GM18507 (cell line): ENCODE data around the gene PTF1A.

Experiments
- DNase-seq: peaks from one replicate; pipeline ENCODE4 v3.0.0; 2011; ENCODE audit warnings: low read depth; ENCODE audit not compliant: insufficient read length; ENCODE audit errors: extremely low spot score
- FAIRE-seq: peaks from 2 replicates; lab custom pipeline; 2011; peaks lifted over from hg19 to GRCh38; lab: Jason Lieb, UNC

The PTF1A gene, protein sequence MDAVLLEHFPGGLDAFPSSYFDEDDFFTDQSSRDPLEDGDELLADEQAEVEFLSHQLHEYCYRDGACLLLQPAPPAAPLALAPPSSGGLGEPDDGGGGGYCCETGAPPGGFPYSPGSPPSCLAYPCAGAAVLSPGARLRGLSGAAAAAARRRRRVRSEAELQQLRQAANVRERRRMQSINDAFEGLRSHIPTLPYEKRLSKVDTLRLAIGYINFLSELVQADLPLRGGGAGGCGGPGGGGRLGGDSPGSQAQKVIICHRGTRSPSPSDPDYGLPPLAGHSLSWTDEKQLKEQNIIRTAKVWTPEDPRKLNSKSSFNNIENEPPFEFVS

DNA sequence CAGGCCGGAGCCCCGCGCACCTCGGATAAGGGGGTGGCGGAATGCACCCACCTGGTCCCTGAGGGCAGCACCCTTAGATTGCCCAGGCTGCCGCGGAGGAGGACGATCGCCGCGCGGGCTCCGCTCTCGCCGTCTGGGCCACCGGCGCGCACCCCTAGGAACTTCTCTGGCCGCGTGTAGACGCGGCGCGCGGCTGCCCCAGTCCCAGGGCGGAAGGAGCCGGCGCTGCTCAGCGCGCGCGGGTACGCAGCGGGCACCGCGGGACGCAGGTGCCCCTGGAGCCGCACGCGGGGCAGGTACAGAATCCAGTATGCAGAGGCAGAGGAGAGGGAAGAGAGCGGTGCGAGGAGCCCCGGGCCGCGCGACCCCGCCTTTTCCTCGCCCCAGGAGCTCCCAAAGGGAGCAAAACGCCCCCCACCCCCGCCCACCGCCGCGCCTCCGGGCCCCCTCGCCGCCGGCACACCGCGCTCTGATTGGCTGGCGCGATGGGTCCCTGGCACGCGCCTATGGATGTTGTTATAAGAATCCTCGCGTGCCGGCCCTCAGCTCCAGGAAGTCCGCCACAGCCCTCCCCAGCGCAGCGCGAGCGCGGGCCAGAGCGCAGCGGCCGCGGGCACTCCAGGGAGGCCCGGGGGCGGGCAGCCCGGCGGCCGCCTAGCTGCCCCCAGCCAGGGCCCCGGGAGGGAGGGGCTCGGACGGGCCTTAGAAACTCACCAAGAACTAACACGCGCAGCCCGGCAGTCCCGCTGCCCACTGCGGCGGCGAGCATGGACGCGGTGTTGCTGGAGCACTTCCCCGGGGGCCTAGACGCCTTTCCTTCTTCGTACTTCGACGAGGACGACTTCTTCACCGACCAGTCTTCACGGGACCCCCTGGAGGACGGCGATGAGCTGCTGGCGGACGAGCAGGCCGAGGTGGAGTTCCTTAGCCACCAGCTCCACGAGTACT, at the start of gene PTF1A:
PTF1A (plus strand) TSS at position 549 of the 948 bp plus-strand sequence; CDS start at position 768, 219 bp downstream.
- no peak for DNase-seq
- no peak for FAIRE-seq

DNA sequence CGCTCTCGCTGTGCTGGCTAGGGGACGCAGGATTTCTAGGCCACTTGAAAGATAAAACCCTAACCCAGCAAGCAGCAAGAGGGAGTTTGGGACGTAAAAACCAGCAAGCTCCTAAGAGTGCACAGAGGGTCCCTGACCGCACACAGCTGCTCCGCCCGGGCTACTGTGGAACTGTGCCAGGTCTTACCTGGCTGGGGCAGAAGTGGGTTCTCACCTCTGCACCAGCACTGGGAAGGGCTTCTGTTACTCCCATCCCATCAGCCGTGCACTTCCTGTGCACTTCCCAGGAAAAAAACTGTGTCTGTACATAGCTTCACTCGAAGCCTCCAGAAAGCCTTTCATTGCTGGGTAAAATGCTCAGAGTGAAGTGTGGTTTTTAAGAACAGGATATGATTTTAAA, 45.9 kb upstream of the PTF1A start:
- DNase-seq (no peak), FAIRE-seq (no peak)

DNA sequence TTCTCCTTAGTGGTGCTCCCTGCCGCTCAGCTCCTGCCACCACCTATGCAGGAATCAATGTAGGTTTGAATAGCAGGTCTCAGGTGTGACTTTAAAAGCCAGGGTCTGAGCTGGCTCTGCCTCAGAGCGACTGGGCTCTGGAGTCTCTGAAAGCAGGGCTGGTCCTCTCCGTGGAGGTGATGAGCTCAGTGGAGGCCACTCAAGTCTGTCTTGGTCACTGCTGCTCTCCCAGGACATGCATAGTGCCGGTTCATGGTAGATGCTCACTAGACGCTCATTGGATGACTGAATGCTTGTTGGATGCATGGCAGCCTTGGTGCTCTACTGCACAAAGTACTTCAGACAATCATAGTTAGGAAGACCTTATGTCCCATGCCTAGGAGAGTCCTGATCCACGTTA, 45.1 kb upstream of the PTF1A start:
- DNase-seq (no peak), FAIRE-seq (no peak)

DNA sequence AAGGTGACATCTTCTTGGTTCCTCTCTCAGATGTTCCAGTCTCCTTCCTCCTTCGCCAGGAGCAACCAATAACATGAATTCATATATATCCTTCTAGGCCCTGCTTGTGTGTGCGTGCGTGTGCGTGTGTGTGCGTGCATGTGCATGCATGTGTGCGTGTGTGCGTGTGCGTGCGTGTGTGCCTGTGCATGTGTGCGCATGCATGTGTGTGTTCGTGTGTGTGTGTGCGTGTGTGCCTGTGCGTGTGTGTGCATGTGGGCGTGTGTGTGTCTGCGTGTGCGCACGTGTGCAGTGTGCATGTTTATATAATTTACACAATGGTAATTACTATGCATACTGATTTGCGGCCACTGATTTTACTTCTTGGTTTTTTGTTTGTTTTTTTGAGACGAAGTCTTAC, 43.9 kb upstream of the PTF1A start:
- FAIRE-seq (no peak), DNase-seq (no peak)

DNA sequence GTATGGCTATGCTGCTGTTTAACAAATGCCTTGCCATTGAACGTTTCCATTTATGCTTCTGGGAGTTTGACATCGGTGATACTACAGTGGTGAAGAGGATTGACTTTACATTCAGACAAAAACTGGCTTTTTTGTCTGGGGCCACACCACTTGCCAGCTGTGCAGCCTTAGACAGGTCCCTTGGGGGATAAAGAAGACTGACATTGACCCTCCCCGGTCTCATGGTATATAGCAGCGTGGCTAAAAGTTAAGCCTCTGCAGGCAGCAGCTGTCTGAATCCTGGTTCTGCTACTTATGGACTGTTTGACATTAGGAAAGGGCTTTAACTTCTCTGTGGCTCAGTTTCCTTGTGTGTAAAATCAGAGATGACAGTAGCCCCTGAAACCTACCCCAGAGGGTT, 42.0 kb upstream of the PTF1A start:
- FAIRE-seq (no peak), DNase-seq (no peak)

DNA sequence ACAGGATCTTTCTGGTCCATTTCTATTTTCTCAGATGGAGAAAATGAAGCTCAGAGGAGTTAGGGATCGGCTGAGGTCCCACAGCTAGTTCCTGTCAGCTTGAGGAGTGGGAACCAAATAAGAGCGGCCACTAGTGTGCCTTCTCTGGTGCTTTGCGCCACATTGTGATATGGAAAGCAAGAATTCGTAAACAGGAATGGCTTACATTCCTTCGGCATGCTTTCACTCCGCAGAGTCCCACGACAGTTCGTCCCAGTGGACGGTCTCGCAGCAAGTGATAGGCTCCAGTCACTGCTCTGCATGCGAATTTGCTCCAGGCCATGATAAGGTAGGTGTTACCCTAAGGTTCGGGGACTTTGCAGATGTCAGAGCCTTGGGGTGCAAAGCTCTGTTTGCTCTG, 41.5 kb upstream of the PTF1A start:
- no peak for DNase-seq
- no peak for FAIRE-seq

DNA sequence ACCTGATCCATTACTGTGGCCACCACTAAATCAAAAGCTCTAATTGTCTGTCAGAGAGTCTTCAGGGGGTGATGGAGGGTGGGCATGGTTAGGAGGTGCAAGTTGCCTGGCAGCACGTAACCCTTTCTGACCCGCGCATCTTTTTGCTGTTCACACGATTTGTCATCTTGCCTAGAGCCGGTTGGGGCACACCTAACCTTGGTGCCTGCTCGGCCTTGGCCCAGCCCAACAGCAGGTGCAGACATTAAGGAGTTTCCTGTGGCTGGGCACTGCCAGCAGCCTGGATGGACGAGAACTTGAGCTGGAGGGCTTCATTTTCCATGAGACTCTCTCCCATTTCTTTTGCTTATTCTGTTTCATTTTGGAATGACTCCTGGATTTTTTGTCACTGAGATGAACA, 41.0 kb upstream of the PTF1A start:
- FAIRE-seq (no peak), DNase-seq (no peak)

DNA sequence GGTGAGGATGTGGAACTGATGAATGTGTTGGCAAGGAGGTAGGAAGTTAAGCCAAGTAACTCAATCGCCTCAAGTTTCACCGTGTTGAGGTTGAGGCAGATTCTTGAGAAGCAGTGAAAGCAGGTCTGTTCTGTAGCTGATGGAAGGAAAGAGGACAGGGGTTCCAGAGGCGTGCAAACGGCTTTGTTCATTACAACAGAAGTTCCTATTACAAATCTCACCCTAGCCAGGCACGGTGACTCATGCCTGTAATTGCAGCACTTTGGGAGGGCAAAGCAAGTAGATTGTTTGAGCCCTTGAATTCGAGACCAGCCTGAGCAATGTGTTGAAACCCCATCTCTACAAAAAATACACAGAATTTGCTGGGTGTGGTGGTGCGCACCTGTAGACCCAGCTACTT, 36.9 kb upstream of the PTF1A start:
- no peak for DNase-seq
- FAIRE-seq, result no peak

DNA sequence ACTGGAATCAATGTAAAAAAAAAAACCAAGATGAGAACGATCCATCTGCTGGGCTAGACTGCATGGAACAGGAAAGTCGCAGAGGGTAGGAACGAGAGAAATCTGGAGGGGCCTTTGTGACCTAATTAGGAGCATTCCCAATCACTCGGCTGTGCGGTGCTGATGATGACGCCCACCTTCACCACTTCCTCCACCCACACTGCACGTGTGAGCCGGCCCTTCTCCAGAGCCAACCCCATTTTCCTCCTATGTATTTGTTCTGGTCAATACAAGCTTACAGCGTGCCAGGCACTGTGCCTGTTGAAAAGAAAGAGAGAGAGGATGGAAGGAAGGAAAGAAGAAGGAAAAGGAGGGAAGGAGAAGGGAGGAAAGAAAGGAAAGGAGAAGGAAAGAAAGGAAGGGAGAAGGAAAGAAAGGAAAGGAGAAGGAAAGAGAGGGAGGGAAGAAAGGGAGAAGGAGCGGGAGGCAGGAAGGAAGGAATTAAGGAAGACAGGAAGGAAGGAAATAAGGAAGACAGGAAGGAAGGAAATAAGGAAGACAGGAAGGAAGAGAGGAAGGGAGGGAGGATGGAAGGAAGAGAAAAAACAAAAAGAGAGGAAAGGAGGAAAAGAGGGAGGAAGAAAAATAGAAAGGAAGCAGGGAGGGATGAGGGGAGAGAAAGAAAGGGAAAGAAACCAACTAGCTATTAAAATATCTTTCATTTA, 35.5 kb upstream of the PTF1A start:
- DNase-seq (no peak), FAIRE-seq (no peak)

DNA sequence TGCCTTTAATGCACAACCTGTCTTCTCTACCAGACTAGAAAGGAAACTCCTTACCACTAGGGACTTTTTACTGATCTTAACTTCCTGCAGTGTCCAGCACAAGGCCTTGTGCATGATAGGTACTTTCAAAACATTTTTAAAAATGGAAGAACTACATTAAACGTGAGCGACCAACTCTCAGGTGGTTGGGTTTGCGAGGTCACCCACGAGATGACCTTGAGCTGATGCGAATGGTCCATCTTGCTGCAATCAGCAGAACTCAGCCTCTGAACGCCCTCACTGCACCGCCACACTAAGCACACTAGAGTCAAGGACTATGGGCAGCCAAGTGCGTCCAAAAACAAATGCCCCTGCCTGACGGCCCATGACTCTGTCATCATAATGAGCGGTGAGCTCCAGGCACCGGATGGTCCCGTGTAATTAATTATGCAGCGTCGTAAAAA, 34.9 kb upstream of the PTF1A start:
- FAIRE-seq (peak; percentile 21), DNase-seq (no peak)

DNA sequence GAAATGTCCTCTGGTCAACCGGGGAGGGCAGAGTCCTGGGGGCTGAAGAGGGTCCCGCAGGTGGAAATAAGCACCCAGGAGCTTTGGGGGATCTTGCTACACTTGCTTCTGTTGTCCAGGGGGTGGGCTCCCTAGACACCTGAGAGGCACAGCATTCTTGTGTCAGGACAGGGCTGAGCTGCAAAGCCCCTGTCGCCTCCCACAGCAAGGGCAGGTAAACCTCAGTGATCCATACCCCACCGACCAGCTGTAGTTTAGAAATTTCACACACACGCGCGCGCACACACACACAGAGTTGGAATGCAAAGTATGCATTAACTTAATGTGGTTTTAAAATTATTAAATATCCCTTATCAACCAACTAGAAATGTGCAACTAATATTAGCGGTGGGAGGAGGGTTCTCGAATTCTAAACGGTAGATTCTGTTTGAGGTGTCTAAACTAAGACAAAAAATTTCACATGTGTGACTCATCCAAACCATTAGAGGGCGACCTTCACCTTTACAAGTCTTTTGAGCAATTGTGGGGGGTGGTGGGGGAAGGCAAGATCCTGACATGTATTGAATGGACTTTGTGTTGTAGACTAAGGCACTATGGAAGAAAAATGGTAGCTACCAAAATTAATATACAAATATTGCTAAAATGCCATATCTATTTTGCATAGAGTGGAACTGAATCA, 34.3 kb upstream of the PTF1A start:
- peak; percentile 36 for DNase-seq
- peak; percentile 33 for FAIRE-seq

DNA sequence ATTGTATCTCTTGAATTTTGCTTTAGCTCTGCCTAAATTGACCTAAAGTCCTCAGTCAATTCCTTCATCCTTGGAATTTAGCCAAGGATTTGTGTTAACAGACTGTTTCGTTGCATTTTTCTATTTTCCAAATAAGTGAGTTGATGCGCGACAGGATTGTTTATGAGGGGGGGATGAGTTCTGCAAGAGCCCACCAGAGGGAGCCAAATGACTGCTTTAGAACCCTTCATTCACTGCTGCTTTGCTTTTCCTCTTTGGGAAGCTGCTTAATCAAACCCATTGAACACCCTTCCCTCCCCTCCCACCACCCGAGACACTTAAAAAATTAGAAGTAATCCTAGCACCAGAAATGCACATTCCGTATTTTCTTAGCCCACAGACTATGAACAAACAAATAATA, 33.7 kb upstream of the PTF1A start:
- FAIRE-seq, result peak; percentile 77
- DNase-seq, result peak; percentile 43

DNA sequence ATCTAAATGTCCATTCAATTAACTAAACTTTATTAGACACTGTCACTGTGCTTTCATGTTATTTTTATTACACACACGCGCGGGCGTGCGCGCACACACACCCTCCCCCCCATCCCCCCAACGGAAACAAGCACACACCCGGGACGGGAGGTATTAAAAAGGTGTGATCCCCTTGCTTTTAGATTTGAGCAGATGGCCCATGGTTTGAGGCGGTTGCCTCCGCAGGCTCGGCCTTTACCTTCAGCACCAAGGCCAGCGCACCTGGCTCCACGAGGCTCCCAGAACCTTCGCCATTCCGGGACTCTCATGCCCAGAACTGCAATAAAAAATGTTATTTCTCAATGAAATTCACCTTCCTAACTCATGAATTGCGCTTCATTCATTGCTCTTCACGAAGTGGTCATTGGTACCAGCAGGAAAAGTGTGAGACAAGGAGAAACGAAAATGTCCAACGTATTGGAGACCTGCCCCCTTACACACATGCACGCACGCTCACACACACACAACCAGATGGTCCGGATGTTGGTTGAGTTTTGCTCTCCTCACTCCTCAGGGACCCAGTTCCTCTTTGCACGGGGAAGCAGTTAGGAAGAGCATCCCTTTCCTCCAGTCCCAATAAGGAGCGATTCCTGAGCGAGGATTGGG, 20.8 kb upstream of the PTF1A start:
- no peak for DNase-seq

DNA sequence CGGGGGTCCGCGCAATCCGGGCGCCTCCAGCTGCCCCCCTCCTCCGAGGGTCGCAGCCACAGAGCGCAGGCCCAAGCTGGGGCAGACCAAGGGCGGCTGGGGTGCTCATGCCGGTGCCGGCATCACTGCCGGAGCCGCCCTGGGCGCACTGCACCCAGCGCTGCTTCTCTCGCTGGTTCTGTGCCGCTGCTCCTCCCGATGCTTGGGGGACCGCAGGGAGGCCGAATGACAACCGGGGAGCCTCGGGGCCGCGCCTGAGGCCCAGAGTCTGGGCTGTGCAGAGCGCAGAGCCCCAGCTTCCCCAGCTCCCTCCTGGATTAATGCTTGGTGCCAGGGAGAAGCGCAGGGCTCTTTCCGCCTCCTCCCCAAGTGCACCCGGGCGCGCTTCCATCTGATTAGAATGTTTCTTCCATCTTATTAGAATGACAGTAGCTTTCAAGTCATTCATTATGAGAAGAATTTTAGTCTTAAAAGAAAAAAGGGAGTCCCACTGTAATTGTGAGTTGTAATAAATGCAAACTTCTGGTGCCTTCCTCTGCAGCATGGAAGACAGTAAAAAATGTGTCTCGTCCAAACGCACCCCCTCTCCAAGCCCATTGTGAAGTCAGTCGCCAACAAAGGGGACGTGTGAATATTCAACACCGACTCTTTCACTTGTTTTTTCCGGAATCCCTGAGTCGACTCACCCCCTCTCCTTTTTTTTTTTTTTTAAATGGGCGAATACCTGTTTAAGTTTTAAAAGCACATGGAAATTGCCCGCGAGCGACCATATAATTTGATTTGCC, 19.5 kb upstream of the PTF1A start:
- DNase-seq (no peak), FAIRE-seq (no peak)

More for the DNA sequence above, 20.8 kb upstream of the PTF1A start:
- FAIRE-seq, result no peak

DNA sequence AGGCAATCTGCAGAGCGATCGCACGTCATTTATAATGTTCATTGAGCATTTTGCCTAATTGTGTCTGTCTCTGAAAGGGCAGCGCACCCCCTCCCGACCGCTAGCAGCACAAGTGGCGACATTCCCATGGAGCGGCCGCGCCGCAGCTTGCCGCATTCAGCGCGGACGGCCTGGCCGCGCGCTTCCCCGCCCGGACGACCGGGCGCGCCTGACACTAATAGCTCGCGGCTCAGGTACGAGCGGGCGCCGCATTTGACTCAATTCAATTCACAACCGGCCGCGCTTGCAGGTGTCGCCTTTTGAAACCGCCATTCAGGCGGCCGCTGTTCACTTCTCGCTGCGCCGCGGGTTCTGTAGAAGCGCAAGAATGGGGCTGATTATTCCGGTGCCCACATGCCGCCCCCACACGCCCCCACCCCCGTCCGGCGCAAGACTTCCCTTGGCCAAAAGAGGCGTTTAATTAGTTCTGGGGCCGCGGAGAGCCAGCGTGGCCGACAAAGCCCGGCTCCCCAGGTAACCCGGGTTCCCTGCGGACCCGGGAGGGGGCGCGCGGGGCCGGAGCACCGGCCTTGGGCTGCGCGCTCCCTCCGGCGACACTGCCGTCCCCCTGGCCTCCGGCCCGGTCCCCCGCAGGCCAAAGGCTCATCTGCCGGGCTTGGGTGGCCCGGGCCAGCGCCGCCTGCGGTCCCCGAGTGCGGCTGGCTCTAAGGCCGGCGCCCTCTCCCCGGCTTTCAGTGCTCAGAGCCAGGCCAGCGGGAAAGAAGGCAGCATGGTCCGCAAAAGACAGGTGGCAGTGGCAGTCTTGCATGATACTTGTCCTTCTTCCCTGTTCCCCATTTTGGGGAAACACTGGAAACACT, 18.7 kb upstream of the PTF1A start:
- DNase-seq (no peak), FAIRE-seq (no peak)

DNA sequence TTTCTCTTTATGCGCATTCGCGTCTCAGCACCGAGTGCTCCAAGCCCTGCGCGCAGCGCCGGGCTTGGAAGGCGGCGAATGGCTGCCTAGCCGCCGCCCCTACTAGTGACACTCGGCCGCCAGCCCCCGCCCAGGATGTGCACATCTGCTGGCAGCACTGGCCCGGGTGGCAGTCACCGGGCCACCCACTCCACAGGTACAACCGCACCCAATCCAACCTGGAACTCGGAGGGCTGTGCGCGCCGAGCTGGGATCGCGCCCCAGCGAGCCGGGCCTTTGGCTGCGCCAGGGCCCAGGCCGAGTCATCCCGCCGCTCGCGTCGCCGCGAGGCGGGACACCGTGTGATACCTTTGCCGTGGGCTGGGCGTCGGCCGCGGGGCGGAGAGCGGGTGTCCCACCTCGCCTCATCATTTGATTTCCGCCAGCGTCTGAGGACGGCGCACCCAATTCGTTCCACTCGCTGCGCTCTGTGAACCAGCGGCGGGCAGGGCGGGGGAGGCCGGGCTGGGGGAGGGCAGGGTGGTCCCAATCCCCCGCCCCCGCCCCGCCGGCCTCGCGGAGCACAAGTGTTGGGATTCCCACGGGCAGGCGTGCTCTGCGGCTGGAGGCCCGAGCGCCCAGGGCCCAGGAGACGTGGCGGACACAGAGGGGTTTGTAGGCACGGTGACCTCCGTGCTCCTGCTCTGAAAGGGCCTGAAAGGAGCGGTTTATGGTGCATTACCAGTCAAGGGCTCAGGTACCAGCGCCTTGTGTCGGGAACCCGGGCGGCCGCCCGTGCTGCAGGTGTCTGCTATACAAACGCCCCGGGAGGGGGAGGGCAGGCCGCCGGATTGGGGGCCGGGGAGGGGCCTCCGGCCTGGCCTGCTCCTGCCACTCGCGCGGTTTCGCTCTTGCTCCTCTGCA, 17.8 kb upstream of the PTF1A start:
- FAIRE-seq, result no peak
- DNase-seq, result no peak
